H1 (cell line): ENCODE results near the gene KANSL3. TPM values are rescaled to one million over a fixed set of nuclear protein-coding genes. Genes with fewer than 3 reads are reported as not detected.

Experiments
- SAP30 ChIP-seq: fragments of 300-600 bp; sonication (generic); IDR thresholded peaks from 2 replicates; pipeline ENCODE4 v1.7.1; 2012; ENCODE audit warnings: low read length, moderate library complexity, mild to moderate bottlenecking, inconsistent platforms; ENCODE audit not compliant: insufficient read depth, insufficient replicate concordance
- polyA plus RNA-seq, 7 experiments: library from polyadenylated mRNA; depleted of rRNA in 3 of 7; stranded (reverse) in 5 of 7; unstranded in 2 of 7; fragments of >200 nt in 5 of 7; fragments of 200-250 nt in 2 of 7; gene quantifications; 1 replicate in 5 of 7; 2 replicates in 1 of 7; 4 replicates in 1 of 7; pipeline versions ENCODE4 v1.2.1 to v1.2.3, GENCODE V29; 2011 to 2013; ENCODE audit warnings: missing spikeins in 2 of 7, mixed read lengths in 2 of 7
- total RNA-seq: library from RNA; stranded (reverse); fragmentation: NEBNext Ultra II Directional; extraction: Animal tissue kit (Norgen Biotek cat#: 25700); gene quantifications from 2 replicates; pipeline ENCODE4 v1.2.1, GENCODE V29; 2021

The KANSL3 gene
- total and polyA plus RNA-seq, 2 of the 8 experiments (the other 6 are each of a cell fraction or from before 2014, with no cell fraction given) = 19.8 to 31.4 TPM

- TF ChIP-seq SAP30 = no peak
Observed at GRCh38 chr2:96663177-96663576, 25.1 kb upstream of the KANSL3 start (continued).
